ENCODE results near the gene SLC6A6.

DNA sequence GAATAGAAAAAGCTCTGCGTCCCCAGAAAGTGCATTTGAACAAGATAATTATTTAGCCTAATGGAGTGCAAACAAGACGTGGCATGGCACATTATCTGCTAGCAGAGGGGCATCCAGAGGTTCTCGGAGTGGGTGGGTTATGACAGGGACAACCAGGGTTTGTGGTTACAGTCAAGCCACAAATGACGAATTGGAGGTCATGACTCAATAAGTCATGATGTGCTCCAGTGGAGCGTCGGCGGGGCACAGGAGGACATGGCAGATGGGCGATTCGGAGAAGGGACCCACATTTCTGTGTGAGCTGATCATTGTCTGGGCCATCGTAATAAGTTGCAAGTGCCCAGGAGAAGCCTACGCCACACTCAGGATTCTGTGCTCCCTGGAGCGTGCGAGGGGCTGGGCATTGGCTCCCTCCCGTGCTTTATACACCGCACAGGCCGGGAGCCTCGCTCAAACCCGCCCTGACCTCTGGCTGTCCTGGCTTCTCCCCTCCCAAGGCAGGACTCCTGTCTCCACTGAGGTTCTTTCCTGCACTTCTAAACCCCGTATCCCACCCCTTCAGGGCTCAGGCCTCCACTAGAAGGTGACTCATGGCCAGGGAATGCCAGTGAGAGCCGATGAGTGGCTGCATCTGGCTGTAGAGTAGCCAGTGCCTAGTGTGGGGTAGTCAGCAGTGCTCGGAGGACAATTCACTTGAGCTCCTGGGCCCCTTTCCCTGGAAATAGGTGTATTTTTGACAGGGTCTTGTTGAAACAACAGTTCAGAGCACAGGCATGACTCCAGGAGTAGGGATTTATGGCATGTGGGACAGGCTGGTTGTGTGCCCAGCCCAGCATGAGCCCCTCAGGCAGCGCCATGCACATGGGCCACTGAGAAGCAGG is 70.3 kb downstream of the SLC6A6 start:
- TF ChIP-seq, protein P1, sequence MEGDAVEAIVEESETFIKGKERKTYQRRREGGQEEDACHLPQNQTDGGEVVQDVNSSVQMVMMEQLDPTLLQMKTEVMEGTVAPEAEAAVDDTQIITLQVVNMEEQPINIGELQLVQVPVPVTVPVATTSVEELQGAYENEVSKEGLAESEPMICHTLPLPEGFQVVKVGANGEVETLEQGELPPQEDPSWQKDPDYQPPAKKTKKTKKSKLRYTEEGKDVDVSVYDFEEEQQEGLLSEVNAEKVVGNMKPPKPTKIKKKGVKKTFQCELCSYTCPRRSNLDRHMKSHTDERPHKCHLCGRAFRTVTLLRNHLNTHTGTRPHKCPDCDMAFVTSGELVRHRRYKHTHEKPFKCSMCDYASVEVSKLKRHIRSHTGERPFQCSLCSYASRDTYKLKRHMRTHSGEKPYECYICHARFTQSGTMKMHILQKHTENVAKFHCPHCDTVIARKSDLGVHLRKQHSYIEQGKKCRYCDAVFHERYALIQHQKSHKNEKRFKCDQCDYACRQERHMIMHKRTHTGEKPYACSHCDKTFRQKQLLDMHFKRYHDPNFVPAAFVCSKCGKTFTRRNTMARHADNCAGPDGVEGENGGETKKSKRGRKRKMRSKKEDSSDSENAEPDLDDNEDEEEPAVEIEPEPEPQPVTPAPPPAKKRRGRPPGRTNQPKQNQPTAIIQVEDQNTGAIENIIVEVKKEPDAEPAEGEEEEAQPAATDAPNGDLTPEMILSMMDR (IDR thresholded peaks at IDR 0.05): no peak
- TF ChIP-seq POLR2A (IDR thresholded peaks at IDR 0.05): no peak

Data from esophagus squamous epithelium (tissue), 4 donors.